ENCODE data around the gene TPP2.

DNA sequence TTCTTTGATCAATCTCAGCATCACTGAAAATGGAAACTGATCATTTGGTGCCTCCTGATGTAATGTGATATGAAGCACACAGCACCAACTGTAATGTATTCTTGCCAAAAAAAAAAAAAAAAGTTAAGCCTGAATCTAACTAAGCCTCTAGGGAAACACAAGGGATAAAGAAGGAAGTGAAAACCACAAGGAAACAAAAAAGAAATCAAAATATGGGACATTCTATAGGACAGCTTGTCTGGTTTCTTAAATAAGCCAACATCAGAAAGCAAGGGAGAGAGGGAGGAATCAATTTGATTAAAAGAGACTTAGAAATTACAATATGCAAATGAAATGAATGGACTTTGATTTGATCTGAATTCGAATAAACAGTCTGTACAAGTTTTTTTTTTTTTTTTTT lies 118.7 kb downstream of the TPP2 start:
- TF ChIP-seq, protein P1, sequence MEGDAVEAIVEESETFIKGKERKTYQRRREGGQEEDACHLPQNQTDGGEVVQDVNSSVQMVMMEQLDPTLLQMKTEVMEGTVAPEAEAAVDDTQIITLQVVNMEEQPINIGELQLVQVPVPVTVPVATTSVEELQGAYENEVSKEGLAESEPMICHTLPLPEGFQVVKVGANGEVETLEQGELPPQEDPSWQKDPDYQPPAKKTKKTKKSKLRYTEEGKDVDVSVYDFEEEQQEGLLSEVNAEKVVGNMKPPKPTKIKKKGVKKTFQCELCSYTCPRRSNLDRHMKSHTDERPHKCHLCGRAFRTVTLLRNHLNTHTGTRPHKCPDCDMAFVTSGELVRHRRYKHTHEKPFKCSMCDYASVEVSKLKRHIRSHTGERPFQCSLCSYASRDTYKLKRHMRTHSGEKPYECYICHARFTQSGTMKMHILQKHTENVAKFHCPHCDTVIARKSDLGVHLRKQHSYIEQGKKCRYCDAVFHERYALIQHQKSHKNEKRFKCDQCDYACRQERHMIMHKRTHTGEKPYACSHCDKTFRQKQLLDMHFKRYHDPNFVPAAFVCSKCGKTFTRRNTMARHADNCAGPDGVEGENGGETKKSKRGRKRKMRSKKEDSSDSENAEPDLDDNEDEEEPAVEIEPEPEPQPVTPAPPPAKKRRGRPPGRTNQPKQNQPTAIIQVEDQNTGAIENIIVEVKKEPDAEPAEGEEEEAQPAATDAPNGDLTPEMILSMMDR (IDR thresholded peaks at IDR 0.05) = no peak
- TF ChIP-seq POLR2A (IDR thresholded peaks at IDR 0.05) = no peak

All from esophagus squamous epithelium (tissue), 4 donors.